Activated CD8-positive, alpha-beta T cell treated with anti-CD3 and anti-CD28 coated beads for 36 hours (primary cell): ENCODE data around the gene SLC7A6OS. TPM values are rescaled to one million over a fixed set of nuclear protein-coding genes. Genes with fewer than 3 reads are reported as not detected.
A peak's percentile ranks its signal among the peaks of the same experiment; 100 is the strongest.

Experiments
- ATAC-seq: fragments of 200-7000 bp; cut with Tn5 transposase; one replicate; pipeline ENCODE4 v1.10.0; 2021; ENCODE audit warnings: mild to moderate bottlenecking, moderate library complexity
- CTCF ChIA-PET: fragments of 350-600 bp; sonication (Branson Sonifier 250); formaldehyde crosslinking; loops from one replicate; lab custom pipeline; 2021; ENCODE audit warnings: antibody characterized with exemption; lab: Charles Lee
- POLR2A ChIA-PET: fragments of 350-600 bp; sonication (Branson Sonifier 250); formaldehyde crosslinking; loops from one replicate; lab custom pipeline; 2021; ENCODE audit warnings: antibody characterized with exemption; lab: Charles Lee
- DNase-seq: peaks from one replicate; pipeline ENCODE4 v3.0.0-alpha.2; 2020
- H3K27ac Mint-ChIP-seq: one replicate; pipeline ENCODE4 v1.8.0; 2021; ENCODE audit warnings: mild to moderate bottlenecking, mixed read lengths
- H3K27me3 Mint-ChIP-seq: one replicate; pipeline ENCODE4 v1.8.0; 2021; ENCODE audit warnings: mixed read lengths
- H3K36me3 Mint-ChIP-seq: one replicate; pipeline ENCODE4 v1.8.0; 2021; ENCODE audit warnings: low read depth, mixed read lengths
- H3K4me1 Mint-ChIP-seq: one replicate; pipeline ENCODE4 v1.8.0; 2021; ENCODE audit warnings: low read depth, mixed read lengths
- H3K4me3 Mint-ChIP-seq: one replicate; pipeline ENCODE4 v1.8.0; 2021; ENCODE audit warnings: mild to moderate bottlenecking, moderate library complexity, mixed read lengths
- H3K9me3 Mint-ChIP-seq: one replicate; pipeline ENCODE4 v1.8.0; 2021; ENCODE audit warnings: mixed read lengths
- CTCF ChIP-seq: fragments of 200-600 bp; IDR thresholded peaks from one replicate; pipeline ENCODE4 v1.8.0; 2022; ENCODE audit warnings: antibody characterized with exemption, mild to moderate bottlenecking
- intact Hi-C: fragments of 100-400 bp; cut with micrococcal nuclease; formaldehyde crosslinking; loops from one replicate; pipeline ENCODE4 v1.10.0; 2022
- total RNA-seq, 2 experiments: library from RNA; stranded (reverse); gene quantifications; one replicate each; pipeline ENCODE4 v1.2.3, GENCODE V29; 2021

Gene SLC7A6OS
- total RNA-seq, 2 experiments from 2014 or later = 20.2 to 23.1 TPM

GRCh38 chr16:68357521-68357922, 46.8 kb upstream of the SLC7A6OS start:
- Mint-ChIP-seq H3K4me1 (peaks cover 34% of the 10 kb centered on the region), H3K27me3 (no peaks in the 10 kb centered on the region), H3K36me3 (peaks cover 48% of the 10 kb centered on the region), H3K4me3 (no peak overlapping the region), H3K9me3 (no peaks in the 10 kb centered on the region), H3K27ac (no peak overlapping the region)
- CTCF ChIA-PET = interaction anchor here (0.9 to 5.3 kb wide), 6 partner anchors 10 to 163 kb away, joined by 3 to 28 read pairs (median 6); partner anchors contain the start of gene SLC7A6
- TF ChIP-seq CTCF = no peak
- no peak for ATAC-seq
- no peak for DNase-seq
- POLR2A ChIA-PET = interaction anchor here (1.1 to 2.0 kb wide), 4 partner anchors 9 to 14 kb away, joined by 4 to 6 read pairs (median 4); no protein-coding TSS in a partner anchor
- intact Hi-C loops = no loop called here

GRCh38 chr16:68356919-68357286, 46.2 kb upstream of the SLC7A6OS start:
- H3K9me3 Mint-ChIP-seq = no peaks in the 10 kb centered on the region
- no peak overlapping the region for H3K4me3 Mint-ChIP-seq
- no peak for TF ChIP-seq CTCF
- peaks cover 34% of the 10 kb centered on the region for H3K4me1 Mint-ChIP-seq
- H3K36me3 Mint-ChIP-seq = peaks cover 54% of the 10 kb centered on the region
- CTCF ChIA-PET = interaction anchor here (1.3 to 5.3 kb wide), 10 partner anchors 11 to 155 kb away, joined by 3 to 28 read pairs (median 5); partner anchors contain the start of genes PLA2G15 and SLC7A6
- DNase-seq (no peak), ATAC-seq (no peak)
- H3K27ac Mint-ChIP-seq = peak overlapping the region; percentile 53
- intact Hi-C loops = no loop called here
- POLR2A ChIA-PET = interaction anchor here (1.1 to 2.0 kb wide), 4 partner anchors 9 to 14 kb away, joined by 4 to 6 read pairs (median 4); no protein-coding TSS in a partner anchor
- H3K27me3 Mint-ChIP-seq = no peaks in the 10 kb centered on the region

- intact Hi-C loops = no loop called here
- Mint-ChIP-seq H3K9me3 (no peaks in the 10 kb centered on the region), H3K27ac (peak overlapping the region; percentile 53), H3K4me3 (peak overlapping the region; percentile 31), H3K27me3 (no peaks in the 10 kb centered on the region), H3K36me3 (peaks cover 59% of the 10 kb centered on the region), H3K4me1 (peaks cover 34% of the 10 kb centered on the region)
- POLR2A ChIA-PET = interaction anchor here (0.8 to 2.0 kb wide), 7 partner anchors 10 to 45 kb away, joined by 3 to 6 read pairs (median 4); no protein-coding TSS in a partner anchor
- DNase-seq (peak; percentile 89), ATAC-seq (peak; percentile 84)
- no peak for TF ChIP-seq CTCF
- CTCF ChIA-PET = interaction anchor here (1.2 to 5.3 kb wide), 14 partner anchors 8 to 164 kb away, joined by 3 to 28 read pairs (median 5); partner anchors contain the start of genes PLA2G15 and SLC7A6
These were observed 45.6 kb upstream of the SLC7A6OS start for GRCh38 chr16:68356249-68356918.

GRCh38 chr16:68355447-68356248, 44.9 kb upstream of the SLC7A6OS start:
- peak; percentile 50 for TF ChIP-seq CTCF
- no peak overlapping the region for H3K4me3 Mint-ChIP-seq
- intact Hi-C loops = no loop called here
- H3K9me3 Mint-ChIP-seq = no peaks in the 10 kb centered on the region
- CTCF ChIA-PET = interaction anchor here (1.2 to 5.3 kb wide), 14 partner anchors 9 to 165 kb away, joined by 3 to 28 read pairs (median 5); partner anchors contain the start of genes PLA2G15 and SLC7A6
- H3K27ac Mint-ChIP-seq = no peak overlapping the region
- H3K27me3 Mint-ChIP-seq = no peaks in the 10 kb centered on the region
- POLR2A ChIA-PET = interaction anchor here (0.6 to 2.0 kb wide), 6 partner anchors 10 to 80 kb away, joined by 3 to 6 read pairs (median 3); no protein-coding TSS in a partner anchor
- peak; percentile 54 for DNase-seq
- peaks cover 34% of the 10 kb centered on the region for H3K4me1 Mint-ChIP-seq
- ATAC-seq = no peak
- H3K36me3 Mint-ChIP-seq = peaks cover 61% of the 10 kb centered on the region
